HEK293 (cell line): ENCODE data around the gene ACOX2.

Experiments
- CTCF ChIA-PET: fragments of 350-600 bp; formaldehyde crosslinking; extraction: SDS; loops from one replicate; lab custom pipeline; 2021; ENCODE audit warnings: antibody characterized with exemption; lab: Yijun Ruan, JAX
- POLR2A ChIA-PET: fragments of 300-600 bp; formaldehyde crosslinking; extraction: SDS; loops from one replicate; lab custom pipeline; 2020; ENCODE audit warnings: antibody characterized with exemption, inconsistent platforms; lab: Yijun Ruan, JAX
- H3K27ac ChIP-seq: fragments of 200-500 bp; sonication (Bioruptor generic); 2 replicates; pipeline ENCODE4 v1.5.1; 2014; ENCODE audit warnings: low read depth, low read length, control low read depth, inconsistent platforms; ENCODE audit errors: extremely low read depth
- H3K36me3 ChIP-seq, 2 experiments: fragments of 200-500 bp in 1 of 2; sonication (Bioruptor generic) in 1 of 2; 1 replicate in 1 of 2; 2 replicates in 1 of 2; pipeline ENCODE4 v1.5.1; 2014 to 2017; ENCODE audit warnings: inconsistent platforms in 2 of 2, low read length in 2 of 2; ENCODE audit not compliant: control insufficient read depth in 2 of 2, insufficient read depth in 1 of 2
- H3K4me1 ChIP-seq: fragments of 200-500 bp; sonication (Bioruptor generic); 2 replicates; pipeline ENCODE4 v1.5.1; 2014; ENCODE audit warnings: mild to moderate bottlenecking, low read length, inconsistent platforms; ENCODE audit not compliant: control insufficient read depth, insufficient read depth
- H3K4me3 ChIP-seq: 2 replicates; pipeline ENCODE4 v1.5.1; 2011; ENCODE audit warnings: low read depth, mild to moderate bottlenecking, control low read depth, low read length, moderate library complexity
- H3K9me3 ChIP-seq: fragments of 200-500 bp; sonication (Bioruptor generic); 2 replicates; pipeline ENCODE4 v1.5.1; 2014; ENCODE audit warnings: low read depth, low read length, inconsistent platforms; ENCODE audit not compliant: control insufficient read depth, insufficient read depth
- FEZF1 ChIP-seq: fragments of 450-650 bp; formaldehyde crosslinking; IDR thresholded peaks from 2 replicates; pipeline ENCODE4 v1.5.1; 2016; ENCODE audit warnings: missing biosample characterization, missing genetic modification characterization
- GLI4 ChIP-seq: fragments of 450-650 bp; formaldehyde crosslinking; IDR thresholded peaks from 2 replicates; pipeline ENCODE4 v1.5.1; 2016; ENCODE audit warnings: missing biosample characterization, missing genetic modification characterization
- GLIS1 ChIP-seq: fragments of 450-650 bp; formaldehyde crosslinking; IDR thresholded peaks from 2 replicates; pipeline ENCODE4 v1.5.1; 2016; ENCODE audit warnings: missing biosample characterization, missing genetic modification characterization
- OVOL3 ChIP-seq: fragments of 450-650 bp; formaldehyde crosslinking; IDR thresholded peaks from 2 replicates; pipeline ENCODE4 v1.5.1; 2016; ENCODE audit warnings: missing biosample characterization, missing genetic modification characterization
- PATZ1 ChIP-seq: fragments of 450-650 bp; formaldehyde crosslinking; IDR thresholded peaks from 2 replicates; pipeline ENCODE4 v1.5.1; 2016; ENCODE audit warnings: missing biosample characterization, missing genetic modification characterization
- PRDM10 ChIP-seq: fragments of 450-650 bp; formaldehyde crosslinking; IDR thresholded peaks from 2 replicates; pipeline ENCODE4 v1.5.1; 2016; ENCODE audit warnings: missing biosample characterization, missing genetic modification characterization
- SP3 ChIP-seq: fragments of 450-650 bp; formaldehyde crosslinking; IDR thresholded peaks from 2 replicates; pipeline ENCODE4 v1.5.1; 2016; ENCODE audit warnings: missing biosample characterization, missing genetic modification characterization
- SP7 ChIP-seq: fragments of 450-650 bp; formaldehyde crosslinking; IDR thresholded peaks from 2 replicates; pipeline ENCODE4 v1.5.1; 2016; ENCODE audit warnings: missing biosample characterization, missing genetic modification characterization
- ZBTB1 ChIP-seq: fragments of 450-650 bp; formaldehyde crosslinking; IDR thresholded peaks from 2 replicates; pipeline ENCODE4 v1.5.1; 2016; ENCODE audit warnings: missing biosample characterization, missing genetic modification characterization
- ZBTB8A ChIP-seq: fragments of 450-650 bp; formaldehyde crosslinking; IDR thresholded peaks from 2 replicates; pipeline ENCODE4 v1.5.1; 2016; ENCODE audit warnings: missing biosample characterization, missing genetic modification characterization
- ZNF169 ChIP-seq: fragments of 450-650 bp; formaldehyde crosslinking; IDR thresholded peaks from 2 replicates; pipeline ENCODE4 v1.5.1; 2016; ENCODE audit warnings: missing biosample characterization, missing genetic modification characterization
- ZNF280C ChIP-seq: fragments of 450-650 bp; formaldehyde crosslinking; IDR thresholded peaks from 2 replicates; pipeline ENCODE4 v1.5.1; 2016; ENCODE audit warnings: missing biosample characterization, missing genetic modification characterization
- ZNF350 ChIP-seq: fragments of 450-650 bp; formaldehyde crosslinking; IDR thresholded peaks from 2 replicates; pipeline ENCODE4 v1.5.0; 2017; ENCODE audit warnings: missing biosample characterization, mild to moderate bottlenecking, missing genetic modification characterization
- ZNF449 ChIP-seq: fragments of 450-650 bp; formaldehyde crosslinking; IDR thresholded peaks from 2 replicates; pipeline ENCODE4 v1.5.1; 2017; ENCODE audit warnings: missing biosample characterization, mild to moderate bottlenecking, missing genetic modification characterization, moderate library complexity
- ZNF473 ChIP-seq: fragments of 450-650 bp; formaldehyde crosslinking; IDR thresholded peaks from 2 replicates; pipeline ENCODE4 v1.5.1; 2017; ENCODE audit warnings: missing biosample characterization, missing genetic modification characterization
- ZNF544 ChIP-seq: fragments of 450-650 bp; formaldehyde crosslinking; IDR thresholded peaks from 2 replicates; pipeline ENCODE4 v1.5.0; 2017; ENCODE audit warnings: missing biosample characterization, missing genetic modification characterization
- ZNF555 ChIP-seq: fragments of 450-650 bp; formaldehyde crosslinking; conservative IDR thresholded peaks from 2 replicates; pipeline ENCODE4 v1.5.1; 2017; ENCODE audit warnings: missing biosample characterization, mild to moderate bottlenecking, missing genetic modification characterization, inconsistent platforms
- ZNF596 ChIP-seq: fragments of 450-650 bp; IDR thresholded peaks from 2 replicates; pipeline ENCODE4 v1.5.0; 2018; ENCODE audit warnings: missing biosample characterization, mild to moderate bottlenecking, missing genetic modification characterization, moderate library complexity
- ZNF626 ChIP-seq: fragments of 450-650 bp; sonication (Bioruptor Pico); formaldehyde crosslinking; IDR thresholded peaks from 2 replicates; pipeline ENCODE4 v1.5.1; 2018; ENCODE audit warnings: missing biosample characterization, missing genetic modification characterization, inconsistent platforms
- ZNF639 ChIP-seq: fragments of 450-650 bp; formaldehyde crosslinking; IDR thresholded peaks from 2 replicates; pipeline ENCODE4 v1.5.1; 2016; ENCODE audit warnings: missing biosample characterization, missing genetic modification characterization
- ZNF76 ChIP-seq: fragments of 450-650 bp; formaldehyde crosslinking; IDR thresholded peaks from 2 replicates; pipeline ENCODE4; 2016; ENCODE audit warnings: low read depth, missing biosample characterization, missing genetic modification characterization, borderline replicate concordance
- ZNF792 ChIP-seq: fragments of 450-650 bp; formaldehyde crosslinking; IDR thresholded peaks from 2 replicates; pipeline ENCODE4 v1.5.1; 2016; ENCODE audit warnings: missing biosample characterization, missing genetic modification characterization
- ZSCAN16 ChIP-seq: fragments of 450-650 bp; formaldehyde crosslinking; IDR thresholded peaks from 2 replicates; pipeline ENCODE4 v1.5.1; 2016; ENCODE audit warnings: missing biosample characterization, missing genetic modification characterization

Gene ACOX2

GRCh38 chr3:58473275-58473674, 63.7 kb downstream of the ACOX2 start:
- Histone ChIP-seq H3K27ac (no peak overlapping the region), H3K4me1 (peaks cover 14% of the 10 kb centered on the region), H3K4me3 (no peak overlapping the region), H3K9me3 (no peaks in the 10 kb centered on the region), H3K36me3 (no peaks in the 10 kb centered on the region)
- CTCF ChIA-PET: interaction anchor here (0.7 to 1.4 kb wide), 3 partner anchors 9 to 162 kb away, joined by 3 to 5 read pairs (median 3); no protein-coding TSS in a partner anchor
- TF ChIP-seq ZNF792 (tag by site-specific recombination) (no peak), SP7 (no peak), PRDM10 (tag by site-specific recombination) (no peak), ZSCAN16 (no peak), ZNF626 (no peak), ZNF280C (tag by site-specific recombination) (no peak), GLIS1 (tag by site-specific recombination) (peak; percentile 59)
- TF ChIP-seq, all 188 proteins: peak for 1
- POLR2A ChIA-PET: no interaction called here

GRCh38 chr3:58471025-58471887, 65.7 kb downstream of the ACOX2 start:
- no peaks in the 10 kb centered on the region for H3K9me3 ChIP-seq
- ChIA-PET CTCF (interaction anchor here (0.5 to 1.8 kb wide), 4 partner anchors 18 to 89 kb away, joined by 3 to 8 read pairs (median 4); partner anchors contain the start of gene KCTD6), POLR2A (interaction anchor here (0.7 to 1.5 kb wide), 2 partner anchors 22 to 38 kb away, joined by 3 read pairs; no protein-coding TSS in a partner anchor)
- H3K4me3 ChIP-seq: no peak overlapping the region
- peaks cover 14% of the 10 kb centered on the region for H3K4me1 ChIP-seq
- no peaks in the 10 kb centered on the region for H3K36me3 ChIP-seq
- peak overlapping the region; percentile 50; the same call in 1 of the 2 replicates for H3K27ac ChIP-seq
- TF ChIP-seq ZNF555 (tag by site-specific recombination) (no peak), ZNF169 (no peak), OVOL3 (tag by site-specific recombination) (peak; percentile 99), ZBTB1 (tag by site-specific recombination) (no peak), ZNF639 (tag by site-specific recombination) (0 out of 2 replicates have a peak, but pooled peaks have one; percentile 62), PATZ1 (tag by site-specific recombination) (peak; percentile 96), ZNF473 (tag by site-specific recombination) (no peak), FEZF1 (tag by site-specific recombination) (peak; percentile 98), ZNF544 (tag by site-specific recombination) (no peak), GLI4 (tag by site-specific recombination) (no peak), SP3 (tag by site-specific recombination) (peak; percentile 46; the same call in 1 of the 2 replicates), ZNF76 (tag by site-specific recombination) (no peak; the same call in 1 of the 2 replicates), ZNF596 (tag by site-specific recombination) (peak; percentile 72; the same call in 1 of the 2 replicates), ZBTB8A (peak; percentile 38; the same call in 1 of the 2 replicates), ZNF449 (tag by site-specific recombination) (peak; percentile 54; the same call in 1 of the 2 replicates), ZNF350 (tag by site-specific recombination) (no peak)
